Gastroesophageal sphincter (tissue), 3 donors: ENCODE data around the gene DLK1.

Source experiments
- CTCF ChIP-seq, 4 experiments: fragments of 200-600 bp in 2 of 4; fragments of 450-650 bp in 2 of 4; sonication (generic) in 1 of 4; IDR thresholded peaks; one replicate each; pipeline ENCODE4 v1.5.1; 2017 to 2019; ENCODE audit warnings: antibody characterized with exemption in 4 of 4, mild to moderate bottlenecking in 2 of 4, moderate library complexity in 2 of 4
- EP300 ChIP-seq: sonication (generic); formaldehyde crosslinking; IDR thresholded peaks from one replicate; pipeline ENCODE4 v1.6.1; 2017; ENCODE audit warnings: antibody characterized with exemption, mild to moderate bottlenecking
- POLR2A ChIP-seq, 2 donors: fragments of 450-650 bp; IDR thresholded peaks; one replicate each; pipeline ENCODE4 v1.6.1; 2017; ENCODE audit warnings: antibody characterized with exemption in 2 of 2, mild to moderate bottlenecking in 2 of 2, moderate library complexity in 1 of 2
- POLR2AphosphoS5 ChIP-seq: sonication (generic); formaldehyde crosslinking; IDR thresholded peaks from one replicate; pipeline ENCODE4 v1.6.1; 2017; ENCODE audit warnings: antibody characterized with exemption

DNA sequence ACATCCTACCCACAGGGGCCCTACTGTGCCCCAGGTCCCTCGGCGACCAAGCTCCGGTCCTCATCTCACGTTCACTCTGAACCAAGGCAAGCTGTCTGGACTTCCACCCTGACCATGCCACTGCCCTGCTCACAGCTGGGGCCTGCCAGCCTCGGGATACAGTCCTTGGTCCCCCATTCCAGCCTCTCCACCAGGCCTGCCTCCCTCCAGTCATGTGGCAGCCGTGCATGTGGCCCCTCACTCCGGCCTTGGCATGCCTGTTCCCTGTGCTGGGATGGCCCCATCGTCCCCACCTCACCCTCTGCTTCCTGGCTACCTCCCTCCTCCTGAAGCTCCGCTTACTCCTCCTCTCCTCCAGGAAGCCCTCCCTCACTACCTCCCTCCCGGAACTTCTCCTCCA lies 38.6 kb upstream of the DLK1 start:
- no peak for TF ChIP-seq CTCF (IDR thresholded peaks at IDR 0.05)
- TF ChIP-seq POLR2A (IDR thresholded peaks at IDR 0.05): no peak
- no peak for TF ChIP-seq POLR2AphosphoS5
- no peak for TF ChIP-seq EP300
